NK-92 treated with Interleukin-12 subunit alpha and Interleukin-12 subunit beta, amount 100 ng/mL, for 24 hours (cell line): Measurements from ENCODE around the gene SLC29A2.
A peak's percentile ranks its signal among the peaks of the same experiment; 100 is the strongest.

Experiments
- DNase-seq: peaks from one replicate; lab custom pipeline; 2025; lab: John Stamatoyannopoulos, UW

Gene SLC29A2

DNA sequence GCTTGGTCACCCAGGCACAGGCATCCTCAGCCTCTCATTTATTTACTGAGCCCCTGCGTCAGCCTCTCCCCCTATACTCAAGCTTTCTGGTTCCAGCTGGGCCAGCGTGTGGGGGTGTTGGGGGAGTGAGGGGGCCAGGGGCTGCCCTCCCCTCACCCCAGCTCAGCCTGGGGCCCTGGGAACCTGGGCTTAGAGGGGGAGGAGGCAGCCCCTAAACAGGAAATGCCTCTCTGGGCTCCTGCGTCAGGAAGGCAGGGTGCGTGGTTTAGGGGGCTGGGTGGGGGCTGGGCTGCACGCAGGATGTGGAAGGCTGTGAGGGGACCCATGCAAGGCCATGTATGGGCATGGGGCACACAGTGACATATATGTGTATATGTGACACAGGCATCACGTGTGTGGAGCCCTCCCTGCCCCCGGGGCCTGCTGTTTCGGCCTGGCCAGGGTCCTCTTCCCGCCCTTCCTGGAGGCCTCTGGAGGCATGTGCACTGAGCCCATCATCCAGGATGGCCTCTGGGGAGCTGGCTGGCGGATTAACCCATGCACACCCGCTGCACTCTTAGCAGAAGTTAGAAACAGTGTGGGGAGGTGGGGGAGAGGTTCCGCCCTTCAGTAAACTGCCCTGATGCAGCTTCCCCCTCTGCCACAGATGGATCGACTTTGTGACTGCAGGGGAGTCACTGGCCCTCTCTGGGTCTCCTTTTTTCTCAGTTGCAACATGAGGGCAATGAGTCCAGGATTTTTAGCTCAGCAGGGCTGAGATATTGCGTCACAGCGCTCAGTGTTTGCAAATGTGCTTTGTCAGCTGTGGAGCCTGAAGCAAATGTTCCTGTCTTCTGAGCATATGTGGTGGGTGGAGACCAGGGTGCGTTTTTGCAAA, 53.6 kb downstream of the SLC29A2 start:
- peak; percentile 71 for DNase-seq

DNA sequence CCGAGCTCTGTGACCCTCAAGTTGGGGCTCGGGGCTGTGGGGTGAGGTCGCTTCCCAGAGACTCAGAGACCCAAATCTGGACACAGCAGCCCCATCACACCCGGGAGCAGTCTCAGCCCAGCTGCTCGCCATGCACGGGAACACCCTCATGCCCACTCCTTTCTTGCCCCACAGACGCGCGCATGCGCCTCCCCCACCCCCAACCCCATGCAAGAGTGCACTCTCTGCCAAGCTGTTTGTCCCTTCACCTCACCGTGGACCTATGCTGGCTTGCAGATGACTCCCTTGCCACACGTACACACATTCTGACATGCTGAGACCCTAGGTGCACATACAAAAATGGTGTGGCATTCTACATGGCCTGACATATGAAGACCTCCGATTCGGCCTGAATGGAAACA, 54.2 kb downstream of the SLC29A2 start:
- DNase-seq = no peak

DNA sequence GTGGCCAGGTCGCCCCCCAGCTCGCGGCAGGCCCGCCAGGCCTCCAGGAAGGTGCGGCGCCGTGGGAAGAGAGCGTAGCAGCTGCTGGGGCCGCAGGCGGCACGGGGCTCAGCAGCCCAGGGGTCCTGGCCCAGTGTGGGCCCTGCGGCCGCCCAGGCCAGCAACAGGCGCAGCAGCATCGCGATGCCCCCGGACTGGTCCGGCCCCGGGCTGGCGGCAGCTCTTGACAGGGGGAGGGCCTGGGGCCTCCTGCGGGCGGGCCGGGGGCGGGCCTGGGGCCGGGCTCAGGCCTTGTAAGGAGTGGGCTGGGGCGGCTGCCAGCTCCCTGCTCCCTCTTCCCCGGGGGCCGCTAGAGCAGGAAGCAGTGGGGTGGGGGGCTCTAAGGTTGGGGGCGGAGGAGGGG, 54.7 kb downstream of the SLC29A2 start, which contains the start of gene CD248:
TSS of gene CD248 (minus strand) at position 196 of the 403 bp plus-strand sequence. CDS start at position 179, 17 bp downstream.
- no peak for DNase-seq

GRCh38 chr11:66315921-66316811, 55.4 kb downstream of the SLC29A2 start:
- DNase-seq = no peak

GRCh38 chr11:66315498-66315885, 56.1 kb downstream of the SLC29A2 start:
- no peak for DNase-seq

DNA sequence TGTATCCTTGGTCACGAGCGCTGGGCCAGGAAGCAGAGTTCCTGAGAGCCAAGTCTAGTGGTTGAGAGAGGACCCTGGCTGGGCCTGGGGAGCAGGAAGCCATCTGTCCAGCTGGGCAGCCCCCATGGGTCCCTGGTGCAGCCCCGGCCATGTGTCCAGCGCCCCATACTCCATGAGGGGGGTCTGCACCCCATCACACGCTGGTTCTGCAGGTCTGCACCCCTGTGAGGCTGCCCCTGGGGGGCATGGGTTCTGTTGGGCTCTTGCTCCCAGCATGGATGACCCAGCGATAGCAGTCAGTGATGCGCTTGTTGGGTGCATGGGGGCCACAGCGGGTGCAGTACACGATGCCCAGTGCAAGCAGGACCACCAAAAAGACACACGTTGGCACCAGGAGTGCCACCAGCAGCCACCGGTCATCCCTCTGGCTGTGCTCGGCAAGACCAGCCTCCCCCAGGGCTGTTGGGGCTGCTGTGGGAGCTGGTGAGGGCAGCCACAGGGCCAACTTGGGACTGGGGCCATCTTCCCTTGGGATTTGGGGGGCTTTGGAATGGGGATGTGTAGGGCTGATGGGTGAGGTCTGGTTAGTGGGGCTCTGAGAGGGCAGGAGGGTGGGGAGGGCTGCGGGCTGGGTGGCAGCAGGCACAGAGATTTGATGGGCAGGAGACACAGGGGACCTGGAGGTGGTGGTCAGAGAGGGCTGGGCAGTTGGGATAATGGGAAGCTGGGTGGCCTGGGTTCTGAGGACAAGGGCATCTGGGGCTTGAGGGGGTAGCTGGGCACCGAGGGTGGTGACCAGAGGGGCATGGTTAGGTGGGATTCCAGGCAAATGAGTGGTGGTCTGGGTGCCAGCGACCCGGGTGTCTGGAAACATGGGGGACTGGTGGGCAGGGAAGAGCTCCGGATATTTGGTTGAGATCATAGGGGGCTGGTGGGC, 56.7 kb downstream of the SLC29A2 start:
- no peak for DNase-seq

- DNase-seq = no peak
Observed at GRCh38 chr11:66314186-66314501, 57.4 kb downstream of the SLC29A2 start.

DNA sequence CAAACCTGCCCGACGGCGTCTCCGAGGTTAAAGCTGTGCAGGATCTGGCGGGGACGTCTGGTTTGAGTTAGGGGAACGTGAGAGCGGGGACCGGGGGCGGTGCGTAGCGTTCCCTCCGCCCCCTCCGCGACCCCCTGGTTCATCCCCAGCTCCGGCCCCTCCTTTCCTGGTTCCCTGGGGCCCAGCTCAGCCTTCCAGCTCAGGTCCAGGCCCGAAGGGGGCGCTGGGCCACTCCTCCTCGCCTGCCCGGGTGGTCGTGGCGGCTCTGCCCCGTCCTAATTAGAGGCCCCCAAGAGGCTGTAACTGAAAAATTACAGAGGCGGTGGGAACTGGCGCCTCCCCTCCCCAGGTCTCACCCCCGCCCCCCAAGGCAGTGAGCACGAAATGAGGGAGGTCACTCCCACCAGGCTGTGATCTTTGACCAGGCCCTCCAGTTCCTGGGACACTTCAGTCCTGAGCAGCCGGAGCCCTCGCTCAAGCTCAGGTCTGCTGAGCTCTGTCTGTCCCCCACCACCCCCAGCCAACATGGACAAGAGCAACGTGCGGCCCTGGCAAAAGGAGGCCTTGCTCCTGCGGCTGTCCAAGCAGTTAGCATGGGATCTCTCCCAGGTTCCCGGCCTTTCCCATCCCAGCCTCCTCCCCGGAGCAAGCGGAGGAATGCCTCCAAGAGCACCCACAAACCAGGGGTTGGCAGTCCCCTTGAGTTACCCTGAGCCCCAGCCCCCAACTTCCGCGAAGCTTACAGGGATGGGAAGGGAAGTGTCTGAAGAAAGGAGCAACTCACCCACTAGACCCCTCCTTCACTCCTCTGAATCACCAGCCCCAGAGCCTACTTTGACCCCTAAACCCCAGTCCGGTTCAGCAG, 58.0 kb downstream of the SLC29A2 start:
- DNase-seq = no peak

- DNase-seq = no peak
Observed at GRCh38 chr11:66312549-66313320, 58.8 kb downstream of the SLC29A2 start.
